HG02938 (cell line): ENCODE results near the gene GNAI1.
"Not testable (repeated sequence)": the region's sequence is repeated elsewhere in the genome, so short reads cannot be mapped to it uniquely, and the experiment has no call there.

Source experiments
- ATAC-seq: cut with Tn5 transposase; IDR thresholded peaks from one replicate; pipeline ENCODE4 v1.9.1; 2021; ENCODE audit warnings: mild to moderate bottlenecking, moderate library complexity; ENCODE audit not compliant: unreplicated experiment

The GNAI1 gene

GRCh38 chr7:80154656-80155333 is 20.2 kb downstream of the GNAI1 start:
- no peak for ATAC-seq

- no peak for ATAC-seq
Observed at GRCh38 chr7:80155374-80155773, 20.7 kb downstream of the GNAI1 start.

DNA sequence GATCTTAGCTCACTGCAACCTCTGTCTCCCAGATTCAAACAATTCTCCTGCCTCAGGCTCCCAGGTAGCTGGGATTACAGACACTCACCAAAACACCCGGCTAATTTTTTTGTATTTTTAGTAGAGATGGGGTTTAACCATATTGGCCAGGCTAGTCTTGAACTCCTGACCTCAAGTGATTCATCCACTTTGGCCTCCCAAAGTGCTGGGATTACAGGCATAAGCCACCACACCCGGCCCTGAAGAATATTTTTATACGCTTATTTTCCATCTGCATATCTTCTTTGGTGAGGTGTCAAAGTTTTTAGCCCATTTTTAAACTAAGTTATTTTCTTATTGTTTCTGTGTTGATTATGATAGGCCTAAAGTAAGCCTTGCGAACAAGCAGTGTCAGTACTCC is 23.1 kb downstream of the GNAI1 start:
- ATAC-seq = not testable (repeated sequence)

GRCh38 chr7:80159802-80160201 is 25.2 kb downstream of the GNAI1 start:
- ATAC-seq = no peak

DNA sequence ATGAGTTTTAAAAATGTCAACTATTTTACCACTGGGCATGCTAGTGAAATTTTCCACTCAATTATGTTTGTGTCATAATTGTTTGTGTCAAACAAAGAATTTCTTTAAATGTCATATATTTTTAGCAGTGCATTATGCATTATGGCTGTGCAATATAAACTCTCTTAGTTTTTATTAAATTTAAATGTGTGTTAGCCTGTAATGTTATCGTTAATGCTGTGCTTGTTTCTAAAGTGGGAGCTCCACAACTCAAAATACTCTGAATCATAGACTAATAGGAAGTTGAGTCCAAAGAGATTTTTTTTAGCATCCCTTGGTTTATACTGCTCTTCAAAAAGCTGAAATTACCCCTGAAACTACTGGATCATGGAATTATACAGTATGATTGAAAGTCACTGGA is 26.8 kb downstream of the GNAI1 start:
- ATAC-seq = no peak

DNA sequence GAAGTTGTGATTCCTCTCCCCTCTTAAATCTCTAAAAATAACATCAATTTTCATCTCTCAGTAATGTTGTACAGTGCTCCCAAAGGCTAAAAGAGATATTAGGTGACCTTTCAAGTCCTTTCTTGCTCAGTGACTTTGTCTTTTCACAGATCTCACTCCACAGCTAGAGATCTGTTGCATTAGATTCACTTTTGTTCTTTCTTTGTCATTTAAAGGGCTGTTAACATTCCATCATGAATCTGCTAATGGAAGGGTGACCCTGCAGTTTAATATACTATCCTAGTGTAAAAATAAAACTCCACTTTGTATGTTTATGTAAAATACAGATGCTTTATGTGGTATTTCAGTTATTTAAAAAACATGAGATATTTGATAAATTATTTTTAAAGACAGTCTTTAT is 30.5 kb downstream of the GNAI1 start:
- ATAC-seq = no peak

GRCh38 chr7:80170445-80170844 is 35.8 kb downstream of the GNAI1 start:
- ATAC-seq = no peak

GRCh38 chr7:80172387-80172786 is 37.8 kb downstream of the GNAI1 start:
- ATAC-seq = no peak

- ATAC-seq = no peak
Observed at GRCh38 chr7:80175744-80176143, 41.1 kb downstream of the GNAI1 start.

DNA sequence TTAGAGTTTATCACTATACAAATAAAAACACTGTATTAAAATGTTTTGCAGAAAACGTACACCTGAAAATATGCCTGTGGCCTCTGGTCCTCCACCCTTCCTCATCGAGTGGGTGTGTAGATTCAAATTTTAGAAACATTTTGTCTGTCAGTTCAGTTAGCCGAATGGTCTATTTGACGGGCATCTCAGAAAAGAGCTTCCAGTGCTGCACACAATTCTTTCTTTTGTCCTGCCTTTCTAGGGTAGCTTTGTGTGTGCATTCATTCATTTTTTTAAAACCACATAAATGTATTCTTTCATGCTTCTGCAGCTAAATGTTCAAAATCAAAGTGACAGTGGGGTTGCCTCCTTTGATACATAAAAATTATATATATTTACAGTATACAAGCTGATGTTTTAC is 46.8 kb downstream of the GNAI1 start:
- ATAC-seq = no peak

DNA sequence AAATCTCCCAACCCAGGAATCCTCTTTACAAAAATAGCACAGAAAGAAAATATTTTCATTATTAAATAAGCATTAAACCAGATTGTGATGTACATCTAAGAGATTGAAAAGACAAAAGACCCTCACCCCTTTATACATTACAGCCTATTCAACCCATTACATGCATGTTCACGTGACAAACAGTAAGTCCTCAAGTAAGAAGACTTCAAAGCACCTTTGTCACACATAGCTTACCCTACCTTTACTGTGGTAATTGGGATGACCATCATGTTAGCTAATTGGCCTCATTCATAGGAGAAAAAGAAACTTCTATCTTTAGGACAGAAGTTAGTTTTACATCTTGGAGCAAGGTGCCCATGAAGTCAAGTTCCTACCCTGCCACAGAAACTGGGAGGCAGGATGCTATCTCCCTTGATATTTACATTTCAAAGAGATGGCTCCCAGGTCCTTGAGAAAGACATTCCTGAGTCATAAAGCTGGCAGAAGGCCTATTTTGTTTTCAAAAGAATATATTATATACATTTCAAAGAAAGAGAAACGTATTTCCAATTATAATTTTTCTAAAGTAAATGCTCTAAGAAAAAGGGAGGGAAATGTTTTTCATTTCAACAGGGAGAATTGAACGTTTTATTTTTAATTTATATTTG is 48.1 kb downstream of the GNAI1 start:
- ATAC-seq = no peak

DNA sequence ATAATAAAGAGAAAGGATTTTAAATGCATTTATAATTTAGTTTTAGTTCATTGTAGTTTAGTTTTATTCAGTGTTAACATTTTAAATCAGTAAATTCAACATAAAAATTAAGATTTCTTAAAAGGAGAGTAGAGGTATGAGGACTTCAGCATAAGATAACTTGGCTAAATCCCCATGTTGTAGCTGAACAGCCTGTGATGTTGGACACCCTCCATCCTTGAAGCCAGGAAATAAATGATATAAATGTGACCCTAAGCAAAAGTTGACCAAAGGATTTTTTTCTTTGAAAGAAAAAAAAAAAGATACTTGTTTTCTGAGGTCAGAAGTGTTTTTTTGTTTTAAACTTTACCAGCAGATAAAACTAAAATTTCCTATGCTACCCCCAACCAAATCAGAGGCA is 48.7 kb downstream of the GNAI1 start:
- ATAC-seq = no peak

GRCh38 chr7:80183900-80184685 is 49.5 kb downstream of the GNAI1 start:
- ATAC-seq = no peak

DNA sequence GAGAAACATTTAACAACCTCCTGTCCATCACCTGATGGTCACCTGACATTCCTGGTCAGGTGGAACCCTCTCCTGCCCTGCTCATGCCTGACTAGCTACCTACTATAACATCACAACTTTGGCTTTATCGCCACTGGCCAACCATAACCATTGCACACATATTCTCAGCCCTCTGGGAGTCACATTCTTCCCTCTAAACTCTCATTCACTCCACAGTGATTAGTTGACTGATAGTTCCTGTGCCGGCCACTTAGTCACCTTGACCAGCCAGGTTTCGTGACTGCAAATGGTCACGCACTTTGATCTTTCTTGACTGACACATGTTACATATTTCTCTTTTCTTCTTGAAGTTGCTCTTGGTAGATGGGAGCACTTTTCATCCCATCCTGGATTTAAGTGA is 50.1 kb downstream of the GNAI1 start:
- no peak for ATAC-seq

DNA sequence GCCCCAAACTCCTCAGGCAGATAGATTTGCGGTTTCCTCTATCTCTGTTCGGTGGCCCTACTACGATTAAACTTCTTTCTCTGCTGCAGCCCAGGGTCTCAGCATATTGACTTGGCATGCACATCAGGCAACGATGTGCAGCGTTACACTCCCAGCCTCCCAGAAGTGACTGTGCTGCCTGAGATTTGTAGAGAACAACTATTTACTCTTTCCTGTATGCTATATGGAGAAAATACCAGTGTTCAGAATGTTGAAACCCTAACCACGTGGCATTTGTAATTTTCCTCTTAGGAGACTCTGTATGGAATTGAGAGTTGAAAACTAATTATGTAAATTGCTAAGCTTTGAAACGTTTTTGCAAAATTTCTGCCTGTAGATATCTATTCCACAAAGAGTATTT is 50.9 kb downstream of the GNAI1 start:
- no peak for ATAC-seq

- no peak for ATAC-seq
Observed at GRCh38 chr7:80186721-80187120, 52.1 kb downstream of the GNAI1 start.

DNA sequence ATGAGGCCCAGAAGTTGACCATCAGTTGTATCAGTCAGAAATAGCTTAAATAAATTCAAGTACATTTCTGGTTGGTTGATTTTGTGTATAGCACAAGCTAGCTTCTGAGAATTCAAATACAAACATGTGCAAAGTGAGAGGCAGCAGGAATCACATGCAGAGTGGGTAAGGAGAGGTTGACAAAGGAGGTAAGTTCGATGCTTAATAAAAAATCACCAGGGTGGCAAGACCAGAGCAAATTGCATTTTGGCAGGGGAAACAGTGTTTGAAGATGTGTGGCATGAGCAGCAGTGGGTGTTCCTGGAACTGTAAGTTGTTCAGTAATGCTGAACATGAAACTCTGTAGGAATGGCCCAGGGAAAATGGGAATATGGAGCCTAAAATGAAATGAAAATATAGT is 52.6 kb downstream of the GNAI1 start:
- ATAC-seq = no peak

- ATAC-seq = no peak
Observed at GRCh38 chr7:80187727-80188126, 53.1 kb downstream of the GNAI1 start.

GRCh38 chr7:80189638-80190037 is 55.0 kb downstream of the GNAI1 start:
- ATAC-seq = no peak

GRCh38 chr7:80197627-80198026 is 63.0 kb downstream of the GNAI1 start:
- no peak for ATAC-seq

- no peak for ATAC-seq
Observed at GRCh38 chr7:80199051-80199450, 64.4 kb downstream of the GNAI1 start.

- ATAC-seq = no peak
Observed at GRCh38 chr7:80204454-80204853, 69.8 kb downstream of the GNAI1 start.
